ENCODE results near the gene DBNL.
"Not testable (repeated sequence)": the region's sequence is repeated elsewhere in the genome, so short reads cannot be mapped to it uniquely, and the experiment has no call there.

Gene DBNL

DNA sequence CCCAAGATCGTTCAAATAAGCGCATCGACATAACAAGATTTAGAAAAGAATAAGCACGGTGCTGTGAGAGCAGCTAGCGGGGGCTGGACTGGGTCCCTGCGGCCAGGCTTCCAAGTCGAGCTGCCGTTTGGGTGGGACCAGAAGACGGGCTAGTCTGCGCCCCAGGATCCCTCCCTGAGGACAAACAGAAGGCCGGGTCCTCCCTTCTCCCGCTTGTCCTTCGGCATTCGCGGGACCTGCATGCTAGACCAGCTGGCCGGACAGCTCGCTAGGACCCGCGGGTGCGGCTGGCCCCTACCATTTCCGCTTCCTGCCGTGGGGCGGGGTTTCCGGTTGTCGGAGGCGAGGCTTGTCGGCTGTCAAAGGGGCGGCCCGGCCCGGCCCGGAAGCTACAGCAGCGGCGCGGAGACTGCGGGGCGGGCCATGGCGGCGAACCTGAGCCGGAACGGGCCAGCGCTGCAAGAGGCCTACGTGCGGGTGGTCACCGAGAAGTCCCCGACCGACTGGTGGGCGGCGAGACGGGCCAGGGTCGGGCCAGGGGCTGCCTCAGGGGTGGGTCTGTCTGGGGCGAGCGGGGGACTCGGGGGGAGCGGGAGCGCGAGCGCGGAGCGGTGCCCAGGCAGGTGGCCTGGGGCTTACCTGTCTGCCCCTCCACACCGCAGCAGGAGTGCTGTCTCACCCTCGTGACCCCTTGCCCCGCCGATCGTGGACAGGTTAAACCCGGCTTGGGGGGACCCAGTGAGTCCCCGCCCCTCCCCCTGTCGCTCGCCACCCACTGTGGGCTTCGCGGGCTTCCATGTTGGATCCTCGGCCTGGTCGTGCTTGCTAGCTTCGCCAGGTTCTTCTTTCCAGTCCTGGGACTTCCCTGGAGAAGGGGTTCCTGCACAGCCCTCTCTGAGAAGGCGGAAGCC is at the start of gene DBNL:
Gene DBNL, plus strand, starts transcription at position 388 of the 911 bp plus-strand sequence. Its CDS starts 36 bp downstream, at position 424.
- peaks cover 4% of the 10 kb centered on the region for H3K9me3 Mint-ChIP-seq
- peaks cover 32% of the 10 kb centered on the region for H3K4me1 Mint-ChIP-seq
- DNase-seq: peak; percentile 95
- peak within 1 kb of the TSS; percentile 88 for H3K4me3 Mint-ChIP-seq
- peaks cover 14% of the 10 kb centered on the region for H3K36me3 Mint-ChIP-seq (ENCODE audit: low read depth)
- H3K27me3 Mint-ChIP-seq (ENCODE audit: low read depth, poor library complexity): peaks cover 27% of the 10 kb centered on the region
- H3K27ac Mint-ChIP-seq: no peak within 1 kb of the TSS
- TF ChIP-seq, protein P1, sequence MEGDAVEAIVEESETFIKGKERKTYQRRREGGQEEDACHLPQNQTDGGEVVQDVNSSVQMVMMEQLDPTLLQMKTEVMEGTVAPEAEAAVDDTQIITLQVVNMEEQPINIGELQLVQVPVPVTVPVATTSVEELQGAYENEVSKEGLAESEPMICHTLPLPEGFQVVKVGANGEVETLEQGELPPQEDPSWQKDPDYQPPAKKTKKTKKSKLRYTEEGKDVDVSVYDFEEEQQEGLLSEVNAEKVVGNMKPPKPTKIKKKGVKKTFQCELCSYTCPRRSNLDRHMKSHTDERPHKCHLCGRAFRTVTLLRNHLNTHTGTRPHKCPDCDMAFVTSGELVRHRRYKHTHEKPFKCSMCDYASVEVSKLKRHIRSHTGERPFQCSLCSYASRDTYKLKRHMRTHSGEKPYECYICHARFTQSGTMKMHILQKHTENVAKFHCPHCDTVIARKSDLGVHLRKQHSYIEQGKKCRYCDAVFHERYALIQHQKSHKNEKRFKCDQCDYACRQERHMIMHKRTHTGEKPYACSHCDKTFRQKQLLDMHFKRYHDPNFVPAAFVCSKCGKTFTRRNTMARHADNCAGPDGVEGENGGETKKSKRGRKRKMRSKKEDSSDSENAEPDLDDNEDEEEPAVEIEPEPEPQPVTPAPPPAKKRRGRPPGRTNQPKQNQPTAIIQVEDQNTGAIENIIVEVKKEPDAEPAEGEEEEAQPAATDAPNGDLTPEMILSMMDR (IDR thresholded peaks at IDR 0.05): no peak

DNA sequence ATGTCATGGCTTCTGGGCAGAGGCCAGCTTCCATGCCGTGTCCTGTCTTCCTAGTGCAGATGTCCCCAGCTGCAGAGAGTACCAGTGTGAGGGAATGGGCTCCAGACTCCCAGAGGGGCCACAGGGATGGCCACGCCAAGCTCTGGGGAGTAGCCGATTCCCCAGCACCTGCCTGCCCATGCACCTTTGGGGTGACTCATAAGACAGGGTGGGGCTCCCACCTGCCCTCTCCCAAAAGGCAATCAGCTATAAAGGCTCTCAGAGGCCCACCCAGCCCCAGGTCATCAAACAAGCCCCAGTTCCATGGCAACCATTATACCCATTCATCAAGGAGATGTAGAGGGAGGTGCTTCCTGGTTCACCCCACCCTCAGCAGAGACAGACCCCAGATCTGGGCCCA is 47.0 kb upstream of the DBNL start, which contains the start of gene SPDYE1:
Gene SPDYE1, plus strand, starts transcription at position 366 of the 400 bp plus-strand sequence. CDS start 2,053 bp downstream, outside the sequence.
- not testable (repeated sequence) for H3K4me1 Mint-ChIP-seq; H3K27ac Mint-ChIP-seq; DNase-seq; H3K36me3 Mint-ChIP-seq (ENCODE audit: low read depth); H3K9me3 Mint-ChIP-seq; H3K27me3 Mint-ChIP-seq (ENCODE audit: low read depth, poor library complexity); H3K4me3 Mint-ChIP-seq

DNA sequence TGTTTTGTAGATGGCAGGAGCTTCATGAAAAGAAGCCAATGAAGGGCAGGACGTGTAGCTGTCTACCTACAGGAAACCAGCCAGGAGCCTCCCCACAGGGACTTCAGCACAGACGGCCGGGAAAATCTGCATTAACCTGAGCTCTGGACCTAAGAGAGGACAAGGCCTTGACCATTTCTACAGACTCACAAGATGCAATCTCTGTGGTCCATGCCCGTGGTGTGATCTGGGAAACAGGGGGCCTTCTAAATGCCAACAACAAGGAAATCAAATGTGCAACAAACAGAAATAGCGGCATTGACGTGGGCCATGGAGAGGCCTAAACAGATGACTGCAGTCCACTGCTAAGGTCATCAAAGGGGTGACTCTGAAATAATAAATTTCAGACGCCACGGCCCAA is 32.4 kb upstream of the DBNL start:
- H3K36me3 Mint-ChIP-seq (ENCODE audit: low read depth); H3K4me1 Mint-ChIP-seq; DNase-seq; H3K4me3 Mint-ChIP-seq; H3K27me3 Mint-ChIP-seq (ENCODE audit: low read depth, poor library complexity); H3K27ac Mint-ChIP-seq; H3K9me3 Mint-ChIP-seq: not testable (repeated sequence)

DNA sequence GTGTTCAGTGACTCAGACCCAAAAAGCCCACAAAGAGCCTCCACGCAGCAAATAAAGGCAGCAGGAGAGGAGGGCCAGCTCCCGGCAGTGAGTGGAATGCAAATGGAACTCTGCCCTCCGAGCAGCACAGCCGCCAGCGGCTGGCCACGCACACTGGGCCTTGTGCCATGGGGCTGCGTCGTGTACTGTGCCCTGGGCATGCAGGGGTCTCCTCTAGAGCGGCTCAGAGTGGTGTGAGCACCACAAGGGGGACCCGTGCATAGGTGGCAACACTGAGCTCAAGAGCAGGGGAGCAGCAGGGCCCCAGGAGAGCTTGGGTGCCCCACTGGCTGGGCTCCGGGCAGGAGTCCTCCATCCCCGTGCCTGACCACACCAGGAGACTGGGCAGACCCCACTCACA is 29.4 kb upstream of the DBNL start:
- not testable (repeated sequence) for DNase-seq; H3K27ac Mint-ChIP-seq; H3K4me3 Mint-ChIP-seq; H3K9me3 Mint-ChIP-seq; H3K36me3 Mint-ChIP-seq (ENCODE audit: low read depth); H3K27me3 Mint-ChIP-seq (ENCODE audit: low read depth, poor library complexity); H3K4me1 Mint-ChIP-seq

DNA sequence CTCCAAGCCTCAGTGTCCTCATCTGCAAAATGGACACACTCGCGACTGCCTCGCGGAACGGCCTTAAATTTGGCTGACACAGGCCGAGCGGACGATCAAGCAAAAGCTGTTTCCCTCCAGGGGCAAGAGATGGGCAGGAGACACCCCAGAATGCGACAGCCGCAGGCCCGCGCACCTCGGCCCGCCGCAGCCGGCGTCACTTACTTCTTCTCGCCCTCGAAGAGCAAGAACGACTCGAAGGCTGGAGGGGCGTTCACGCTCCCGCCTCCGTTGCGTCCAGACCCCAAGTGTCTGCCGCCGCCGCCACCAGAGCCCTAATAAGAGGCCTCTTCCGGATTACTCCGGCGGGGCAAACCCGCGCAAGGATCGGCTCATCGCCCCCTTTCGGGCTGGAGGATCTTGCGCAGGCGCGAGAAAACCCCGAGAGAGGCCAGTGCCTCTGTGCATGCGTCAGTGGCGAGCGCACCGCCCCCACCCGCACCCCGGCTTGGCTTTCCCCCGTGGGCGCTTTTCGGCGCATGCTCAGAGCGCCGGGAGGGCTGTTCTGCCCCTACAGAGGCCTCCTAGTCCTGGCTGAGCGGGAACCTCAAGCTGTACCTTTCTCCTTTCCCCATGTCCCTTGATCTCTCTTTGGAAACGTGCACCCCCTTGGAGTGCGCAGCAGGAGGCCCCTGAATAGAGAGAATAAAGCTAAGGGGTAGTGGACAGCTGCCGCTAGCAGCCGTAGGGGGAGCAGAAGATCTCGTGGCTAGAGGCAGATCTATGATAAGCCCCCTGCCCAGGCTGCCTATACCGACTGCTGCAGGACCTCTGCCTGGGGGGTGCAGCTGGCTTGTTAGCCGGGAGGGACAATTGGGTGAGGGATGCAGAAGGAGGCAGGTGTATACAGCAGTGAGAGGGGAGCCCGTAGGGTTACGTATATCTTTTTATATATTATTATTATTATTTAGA is 25.4 kb upstream of the DBNL start:
- not testable (repeated sequence) for H3K27ac Mint-ChIP-seq; H3K36me3 Mint-ChIP-seq (ENCODE audit: low read depth)

DNA sequence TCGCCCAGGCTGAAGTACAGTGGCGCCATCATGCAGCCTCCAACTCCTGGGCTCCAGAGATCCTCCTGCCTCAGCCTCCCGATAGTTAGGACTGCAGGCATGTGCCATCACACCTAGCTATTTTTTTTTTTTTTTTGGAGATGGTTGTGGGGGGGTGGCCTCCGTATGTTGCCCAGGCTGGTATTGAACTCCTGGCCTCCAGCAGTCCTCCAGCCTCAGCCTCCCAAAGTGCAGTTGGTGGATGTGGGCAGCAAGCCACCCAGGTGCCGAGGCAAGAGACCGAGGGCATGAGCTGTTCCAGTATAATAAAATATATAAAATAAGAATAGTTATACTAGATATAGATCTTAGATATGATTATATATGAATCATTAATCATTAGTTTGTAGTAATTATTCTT is 24.7 kb upstream of the DBNL start:
- not testable (repeated sequence) for H3K9me3 Mint-ChIP-seq; H3K27ac Mint-ChIP-seq; H3K4me1 Mint-ChIP-seq; DNase-seq; H3K36me3 Mint-ChIP-seq (ENCODE audit: low read depth); H3K4me3 Mint-ChIP-seq
- peaks cover 25% of the 10 kb centered on the region for H3K27me3 Mint-ChIP-seq (ENCODE audit: low read depth, poor library complexity)

More for the DNA sequence above, 25.4 kb upstream of the DBNL start:
- not testable (repeated sequence) for H3K9me3 Mint-ChIP-seq, H3K4me1 Mint-ChIP-seq
- TF ChIP-seq, protein P1 (IDR thresholded peaks at IDR 0.05): peak; percentile 56
- Mint-ChIP-seq H3K4me3 (peak overlapping the region; percentile 90), H3K27me3 (ENCODE audit: low read depth, poor library complexity) (peaks cover 22% of the 10 kb centered on the region)
- DNase-seq: peak; percentile 99

DNA sequence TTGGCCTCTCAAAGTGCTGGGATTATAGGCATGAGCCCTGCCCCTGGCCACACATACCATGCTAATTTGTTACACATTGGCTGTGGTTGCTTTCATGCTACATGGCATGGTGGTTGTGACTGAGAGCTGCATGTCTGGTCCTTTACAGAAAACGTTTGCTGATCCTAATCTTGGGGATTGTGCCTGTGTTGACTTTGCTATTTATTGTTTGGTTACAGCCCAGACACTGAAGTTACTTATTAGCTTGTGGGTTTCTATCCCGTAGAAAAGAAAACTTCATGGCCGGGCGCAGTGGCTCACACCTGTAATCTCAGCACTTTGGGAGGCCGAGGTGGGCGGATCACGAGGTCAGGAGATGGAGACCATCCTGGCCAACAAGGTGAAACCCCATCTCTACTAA is 22.4 kb upstream of the DBNL start:
- not testable (repeated sequence) for H3K36me3 Mint-ChIP-seq (ENCODE audit: low read depth); H3K9me3 Mint-ChIP-seq; H3K4me3 Mint-ChIP-seq; H3K4me1 Mint-ChIP-seq; H3K27ac Mint-ChIP-seq; DNase-seq
- H3K27me3 Mint-ChIP-seq (ENCODE audit: low read depth, poor library complexity): peaks cover 31% of the 10 kb centered on the region

DNA sequence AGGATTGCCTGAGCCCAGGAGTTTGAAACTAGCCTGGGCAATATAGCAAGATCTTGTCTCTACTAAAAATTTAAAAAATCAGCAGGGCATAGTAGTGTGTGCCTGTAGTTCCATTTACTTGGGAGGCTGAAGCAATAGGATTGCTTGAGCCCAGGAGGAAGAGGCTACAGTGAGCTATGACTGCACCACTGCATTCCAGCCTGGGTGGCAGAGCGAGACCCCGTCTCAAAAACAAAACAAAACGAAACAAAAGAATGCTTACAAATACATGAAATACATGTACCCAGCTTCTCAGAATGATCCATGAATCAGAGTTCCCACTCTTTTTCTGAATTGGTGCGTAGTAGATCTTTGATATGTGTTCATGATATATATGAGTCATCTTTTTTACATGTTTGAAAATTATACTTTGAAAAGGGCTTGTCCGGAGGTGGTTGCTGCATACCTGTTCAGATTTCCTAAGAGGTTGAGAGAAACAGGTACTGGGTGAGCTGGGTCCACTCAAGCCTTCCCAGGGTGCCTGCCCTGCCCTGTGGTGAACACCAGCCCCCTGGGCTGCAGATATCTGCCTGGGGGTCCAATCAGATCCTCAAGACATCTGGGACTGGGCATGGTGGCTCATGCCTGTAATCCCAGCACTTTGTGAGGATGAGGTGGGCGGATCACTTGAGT is 21.6 kb upstream of the DBNL start:
- not testable (repeated sequence) for H3K4me3 Mint-ChIP-seq; H3K27ac Mint-ChIP-seq; H3K36me3 Mint-ChIP-seq (ENCODE audit: low read depth); DNase-seq; H3K4me1 Mint-ChIP-seq; H3K9me3 Mint-ChIP-seq
- peaks cover 31% of the 10 kb centered on the region for H3K27me3 Mint-ChIP-seq (ENCODE audit: low read depth, poor library complexity)

DNA sequence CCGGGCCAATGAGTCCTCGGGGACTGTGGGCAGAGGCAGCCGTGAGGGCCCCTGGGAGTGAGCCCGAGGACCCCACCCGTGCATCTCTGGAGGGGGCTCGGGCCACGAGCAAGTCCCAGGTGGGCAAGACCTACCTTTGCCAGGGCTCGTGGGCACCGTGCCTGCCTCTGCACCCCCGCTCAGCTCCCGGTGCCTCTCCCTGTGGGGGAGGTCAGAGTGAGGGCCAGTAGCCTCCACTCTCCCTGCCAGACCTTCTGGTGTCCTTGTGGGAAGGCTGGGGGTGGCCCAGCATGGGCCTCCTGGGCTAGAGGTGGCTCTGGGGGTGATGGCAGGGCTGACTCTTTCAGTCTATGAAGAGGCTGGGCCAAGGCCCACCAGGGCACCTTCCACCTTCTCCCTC is 15.1 kb upstream of the DBNL start:
- not testable (repeated sequence) for H3K9me3 Mint-ChIP-seq; DNase-seq; H3K36me3 Mint-ChIP-seq (ENCODE audit: low read depth); H3K4me1 Mint-ChIP-seq; H3K27ac Mint-ChIP-seq; H3K4me3 Mint-ChIP-seq
- H3K27me3 Mint-ChIP-seq (ENCODE audit: low read depth, poor library complexity): peaks cover 18% of the 10 kb centered on the region

DNA sequence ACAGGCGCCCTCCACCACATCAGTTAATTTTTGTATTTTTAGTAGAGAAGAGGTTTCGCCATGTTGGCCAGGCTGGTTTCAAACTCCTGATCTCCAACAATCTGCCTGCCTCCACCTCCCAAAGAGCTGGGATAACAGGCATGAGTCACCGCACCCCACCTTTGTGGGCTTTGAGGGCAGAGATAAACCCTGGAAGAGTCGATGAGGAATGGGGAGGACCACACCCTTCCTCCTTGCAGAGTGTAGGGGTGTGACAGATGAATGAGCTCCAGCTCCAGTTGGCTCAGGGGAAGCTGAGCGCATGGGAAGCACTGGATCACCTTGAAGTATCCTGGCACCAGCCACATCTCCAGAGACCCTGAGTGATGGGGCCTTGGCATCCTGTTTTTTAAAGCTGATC is 14.5 kb upstream of the DBNL start:
- Mint-ChIP-seq H3K27me3 (ENCODE audit: low read depth, poor library complexity) (peaks cover 13% of the 10 kb centered on the region), H3K27ac (peak overlapping the region; percentile 36)
- not testable (repeated sequence) for H3K4me3 Mint-ChIP-seq; H3K36me3 Mint-ChIP-seq (ENCODE audit: low read depth); H3K4me1 Mint-ChIP-seq; DNase-seq; H3K9me3 Mint-ChIP-seq

DNA sequence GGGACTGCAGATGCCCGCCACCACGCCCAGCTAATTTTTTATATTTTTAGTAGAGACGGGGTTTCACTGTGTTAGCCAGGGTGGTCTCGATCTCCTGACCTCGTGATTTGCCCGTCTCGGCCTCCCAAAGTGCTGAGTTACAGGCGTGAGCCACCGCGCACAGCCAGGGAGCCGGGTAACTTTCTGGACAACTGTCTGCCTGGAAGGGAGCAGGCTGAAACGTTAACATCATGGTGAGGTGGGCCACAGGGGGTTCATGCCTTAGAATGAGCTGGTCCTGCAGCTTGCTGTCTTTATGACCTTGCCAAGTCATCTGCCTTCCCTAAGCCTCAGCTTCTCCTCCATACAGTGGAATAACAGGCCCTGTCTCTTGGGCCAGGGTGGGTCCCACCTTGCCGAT is 13.2 kb upstream of the DBNL start:
- H3K4me1 Mint-ChIP-seq; H3K27ac Mint-ChIP-seq; DNase-seq; H3K4me3 Mint-ChIP-seq; H3K36me3 Mint-ChIP-seq (ENCODE audit: low read depth); H3K9me3 Mint-ChIP-seq: not testable (repeated sequence)
- peaks cover 11% of the 10 kb centered on the region for H3K27me3 Mint-ChIP-seq (ENCODE audit: low read depth, poor library complexity)

Data from nephron progenitor cell (in vitro differentiated cells).